HepG2 (cell line): ENCODE results near the gene FAM124A. TPM values are rescaled to one million over a fixed set of nuclear protein-coding genes. Genes with fewer than 3 reads are reported as not detected.

ENCODE experiments used
- ATAC-seq: fragments of 200-7000 bp; cut with Tn5 transposase; 3 replicates; pipeline ENCODE4 v1.9.1; 2020; ENCODE audit warnings: mild to moderate bottlenecking, moderate library complexity
- BruUV-seq: library from RNA; stranded (reverse); fragments of 400-500 nt; replicated peaks from 2 replicates; lab custom pipeline; 2021; lab: Mats Ljungman, UMichigan
- CTCF ChIA-PET: fragments of 300-600 bp; formaldehyde crosslinking; extraction: SDS; loops from one replicate; lab custom pipeline; 2021; ENCODE audit warnings: low total read pairs, inconsistent platforms, low intra/inter-chr PET ratio; lab: Yijun Ruan, JAX
- POLR2A ChIA-PET: fragments of 350-600 bp; sonication (Branson Sonifier 250); formaldehyde crosslinking; loops from one replicate; lab custom pipeline; 2020; ENCODE audit warnings: antibody characterized with exemption, inconsistent platforms; lab: Yijun Ruan, JAX
- DNase-seq: peaks from one replicate; pipeline ENCODE4 v3.0.0-alpha.2; 2015; ENCODE audit warnings: low spot score
- FAIRE-seq: peaks from 3 replicates; lab custom pipeline; 2011; peaks lifted over from hg19 to GRCh38; lab: Jason Lieb, UNC
- H2AFZ ChIP-seq: one replicate; pipeline ENCODE4 v1.6.1; 2011; ENCODE audit warnings: low read length, inconsistent platforms
- H3K27ac ChIP-seq: fragments of 300-600 bp; 3 replicates; pipeline ENCODE4 v1.8.0; 2011; ENCODE audit warnings: mixed run types, mild to moderate bottlenecking, mixed read lengths, low read length, inconsistent platforms; ENCODE audit not compliant: insufficient read depth; ENCODE audit errors: extremely low read length
- H3K27me3 ChIP-seq, 2 experiments: fragments of 200-600 bp in 1 of 2; 2 replicates in 1 of 2; 3 replicates in 1 of 2; pipeline versions ENCODE4 v1.6.0 to v1.8.0; 2011; ENCODE audit warnings: low read length in 2 of 2, mild to moderate bottlenecking in 2 of 2, moderate library complexity in 2 of 2, inconsistent platforms in 1 of 2; ENCODE audit not compliant: insufficient read depth in 2 of 2, control insufficient read depth in 1 of 2
- H3K36me3 ChIP-seq, 2 experiments: fragments of 200-600 bp in 1 of 2; replicated peaks in 1 of 2; 2 replicates in 1 of 2; 3 replicates in 1 of 2; pipeline versions ENCODE4 v1.5.1 to v1.8.0; 2011; ENCODE audit warnings: low read length in 2 of 2, inconsistent platforms in 1 of 2; ENCODE audit not compliant: insufficient read depth in 2 of 2, control insufficient read depth in 1 of 2
- H3K4me1 ChIP-seq: 2 replicates; pipeline ENCODE4 v1.5.1; 2012; ENCODE audit warnings: low read length, inconsistent platforms; ENCODE audit not compliant: insufficient read depth
- H3K4me2 ChIP-seq: 2 replicates; pipeline ENCODE4 v1.6.0; 2011; ENCODE audit warnings: low read depth, low read length, inconsistent platforms
- H3K4me3 ChIP-seq, 3 experiments: fragments of 200-600 bp in 1 of 3; sonication (generic), shearing (Covaris generic) in 1 of 3; replicated peaks in 1 of 3; 2 replicates each; pipeline ENCODE4 v1.5.1; 2011 to 2016; ENCODE audit warnings: low read length in 3 of 3, inconsistent platforms in 2 of 3, low read depth in 2 of 3, mild to moderate bottlenecking in 2 of 3, control low read depth in 1 of 3, mixed read lengths in 1 of 3; ENCODE audit not compliant: insufficient read depth in 1 of 3
- H3K79me2 ChIP-seq: one replicate; pipeline ENCODE4 v1.6.1; 2011; ENCODE audit warnings: low read length, inconsistent platforms; ENCODE audit not compliant: insufficient read depth
- H3K9ac ChIP-seq: 2 replicates; pipeline ENCODE4 v1.6.0; 2011; ENCODE audit warnings: mild to moderate bottlenecking, low read depth, low read length, inconsistent platforms; ENCODE audit not compliant: insufficient read depth
- H3K9me3 ChIP-seq: 2 replicates; pipeline ENCODE4 v1.5.1; 2012; ENCODE audit warnings: mild to moderate bottlenecking, low read length
- H4K20me1 ChIP-seq: 2 replicates; pipeline ENCODE4 v1.6.0; 2011; ENCODE audit warnings: inconsistent platforms, mild to moderate bottlenecking, low read length, moderate library complexity; ENCODE audit not compliant: insufficient read depth
- ELK4 ChIP-seq: sonication (generic); formaldehyde crosslinking; IDR thresholded peaks from 2 replicates; pipeline ENCODE4 v1.9.0; 2021; ENCODE audit warnings: missing genetic modification reagents, borderline replicate concordance
- IRX3 ChIP-seq: sonication (generic); formaldehyde crosslinking; IDR thresholded peaks from 2 replicates; pipeline ENCODE4 v1.8.1; 2023; ENCODE audit warnings: mild to moderate bottlenecking, low read depth, missing genetic modification reagents, borderline replicate concordance
- MZF1 ChIP-seq: sonication (generic); formaldehyde crosslinking; IDR thresholded peaks from 2 replicates; pipeline ENCODE4 v1.8.1; 2023; ENCODE audit warnings: mild to moderate bottlenecking, missing genetic modification reagents, borderline replicate concordance
- NFYC ChIP-seq: IDR thresholded peaks from 2 replicates; pipeline ENCODE4 v1.6.1; 2016; ENCODE audit warnings: missing genetic modification reagents, missing compliant biosample characterization
- RNF219 ChIP-seq: sonication (generic); formaldehyde crosslinking; IDR thresholded peaks from 2 replicates; pipeline ENCODE4 v1.5.0; 2020; ENCODE audit warnings: mild to moderate bottlenecking, missing genetic modification reagents
- SSRP1 ChIP-seq: IDR thresholded peaks from 2 replicates; pipeline ENCODE4 v1.6.1; 2016; ENCODE audit warnings: control low read depth
- TCF12 ChIP-seq, 2 experiments: fragments of 450-650 bp in 1 of 2; sonication (generic) in 1 of 2; formaldehyde crosslinking in 1 of 2; IDR thresholded peaks; 2 replicates each; pipeline versions ENCODE4 v1.6.1 to v1.8.0; 2017 to 2022; ENCODE audit warnings: antibody characterized with exemption in 1 of 2, mild to moderate bottlenecking in 1 of 2, missing genetic modification reagents in 1 of 2, moderate library complexity in 1 of 2
- TOE1 ChIP-seq: sonication (generic); formaldehyde crosslinking; IDR thresholded peaks from 2 replicates; pipeline ENCODE4 v1.4.0; 2020; ENCODE audit warnings: mild to moderate bottlenecking, missing genetic modification reagents
- ZNF318 ChIP-seq: sonication (generic); formaldehyde crosslinking; IDR thresholded peaks from 2 replicates; pipeline ENCODE4 v1.4.0; 2020; ENCODE audit warnings: mild to moderate bottlenecking, missing genetic modification reagents
- ZNF367 ChIP-seq: sonication (generic); formaldehyde crosslinking; IDR thresholded peaks from 2 replicates; pipeline ENCODE4 v1.4.0; 2020; ENCODE audit warnings: missing genetic modification reagents, borderline replicate concordance
- ZNF44 ChIP-seq: sonication (generic); formaldehyde crosslinking; IDR thresholded peaks from 2 replicates; pipeline ENCODE4 v1.5.1; 2020; ENCODE audit warnings: mild to moderate bottlenecking, missing genetic modification reagents
- ZNF747 ChIP-seq: sonication (generic); formaldehyde crosslinking; IDR thresholded peaks from 2 replicates; pipeline ENCODE4 v1.8.1; 2023; ENCODE audit warnings: missing genetic modification reagents, mild to moderate bottlenecking, borderline replicate concordance
- ZNF775 ChIP-seq: sonication (generic); formaldehyde crosslinking; IDR thresholded peaks from 2 replicates; pipeline ENCODE4 v1.4.0; 2020; ENCODE audit warnings: missing genetic modification reagents, mild to moderate bottlenecking, moderate library complexity, borderline replicate concordance
- ZNF777 ChIP-seq: sonication (generic); formaldehyde crosslinking; IDR thresholded peaks from 2 replicates; pipeline ENCODE4 v1.4.0; 2020; ENCODE audit warnings: missing genetic modification reagents
- WGBS: methylation state at CpG from one replicate; pipeline ENCODE4 v1.1.6; 2017; ENCODE audit warnings: low lambda C conversion rate; 5-methylcytosine and 5-hydroxymethylcytosine counted together
- in situ Hi-C: cut with HindIII; loops from 2 replicates; pipeline ENCODE4 v1.10.0; 2017; ENCODE audit warnings: low pct_unique_long_range_greater_than_20kb; ENCODE audit not compliant: extremely low pct_ligation_motif_present
- intact Hi-C: fragments of 100-400 bp; cut with micrococcal nuclease; formaldehyde crosslinking; loops from one replicate; pipeline ENCODE4 v1.10.0; 2022; ENCODE audit not compliant: unreplicated experiment
- polyA plus RNA-seq, 8 experiments: library from polyadenylated mRNA; depleted of rRNA in 3 of 8; stranded (reverse) in 7 of 8; unstranded in 1 of 8; fragments of >200 nt; fragmentation: Illumina TruSeq in 4 of 8; extraction: Trizol in 4 of 8; gene quantifications; 2 replicates each; pipeline versions ENCODE4 v1.2.1 to v1.2.3, GENCODE V29; 2011 to 2016; ENCODE audit warnings: low read depth in 4 of 8, missing spikeins in 1 of 8, mixed read lengths in 1 of 8; ENCODE audit not compliant: insufficient read depth in 1 of 8
- total RNA-seq, 5 experiments: library from RNA; depleted of rRNA; stranded (reverse); fragments of >200 nt; fragmentation: Illumina TruSeq; extraction: Trizol; gene quantifications; 2 replicates each; pipeline ENCODE4 v1.2.3, GENCODE V29; 2016; ENCODE audit warnings: low read depth in 1 of 5

FAM124A gene
- total and polyA plus RNA-seq, 2 of the 13 experiments (the other 11 are each of a cell fraction or from before 2014, with no cell fraction given): not detected

GRCh38 chr13:51328488-51328887 is 106.3 kb downstream of the FAM124A start:
- no peaks in the 10 kb centered on the region for H3K79me2 ChIP-seq
- H3K9ac ChIP-seq: no peak overlapping the region
- H3K4me2 ChIP-seq: no peak overlapping the region
- CTCF ChIA-PET: no interaction called here
- no peak overlapping the region for H3K27ac ChIP-seq
- POLR2A ChIA-PET: no interaction called here
- H3K9me3 ChIP-seq: no peaks in the 10 kb centered on the region
- 32% methylated on average over 6 of the region's 6 CpGs for whole genome bisulfite sequencing
- in situ Hi-C loops (no loop called here), intact Hi-C loops (no loop called here)
- no peak overlapping the region for H3K4me3 ChIP-seq
- H3K4me1 ChIP-seq: no peaks in the 10 kb centered on the region
- no peaks in the 10 kb centered on the region for H3K27me3 ChIP-seq
- H3K36me3 ChIP-seq: no peaks in the 10 kb centered on the region
- DNase-seq (no peak), ATAC-seq (no peak; the same call in 2 of the 3 replicates), FAIRE-seq (no peak)
- no TSS peak for BruUV-seq
- no peak overlapping the region for H2AFZ ChIP-seq
- no peaks in the 10 kb centered on the region for H4K20me1 ChIP-seq
- TF ChIP-seq ELK4 (CRISPR knock-in tag) (no peak), ZNF775 (CRISPR knock-in tag) (no peak), ZNF777 (CRISPR knock-in tag) (no peak), TCF12 (IDR thresholded peaks at IDR 0.05) (no peak), TCF12 (CRISPR knock-in tag; IDR thresholded peaks at IDR 0.05) (no peak), TOE1 (no peak), ZNF44 (no peak), ZNF747 (CRISPR knock-in tag) (no peak), MZF1 (CRISPR knock-in tag) (no peak), RNF219 (CRISPR knock-in tag) (no peak), NFYC (no peak), ZNF318 (CRISPR knock-in tag) (no peak), SSRP1 (CRISPR knock-in tag) (no peak), IRX3 (CRISPR knock-in tag) (no peak), ZNF367 (CRISPR knock-in tag) (no peak)
